Neural progenitor cell (in vitro differentiated cells): ENCODE measurements around the gene CAMSAP3.

Experiments used
- EZH2 ChIP-seq: fragments of 200-600 bp; sonication (generic); IDR thresholded peaks from 2 replicates; pipeline ENCODE4 v1.6.1; 2017; ENCODE audit warnings: antibody characterized with exemption, mild to moderate bottlenecking, moderate library complexity
- EZH2phosphoT487 ChIP-seq: fragments of 200-600 bp; sonication (generic); IDR thresholded peaks from 2 replicates; pipeline ENCODE4 v1.6.1; 2017; ENCODE audit warnings: antibody characterized with exemption
- TF ChIP-seq, protein P1 (sequence below): fragments of 200-600 bp; sonication (generic); IDR thresholded peaks from 2 replicates; pipeline ENCODE4 v1.5.1; 2017; ENCODE audit warnings: antibody characterized with exemption, mild to moderate bottlenecking

DNA sequence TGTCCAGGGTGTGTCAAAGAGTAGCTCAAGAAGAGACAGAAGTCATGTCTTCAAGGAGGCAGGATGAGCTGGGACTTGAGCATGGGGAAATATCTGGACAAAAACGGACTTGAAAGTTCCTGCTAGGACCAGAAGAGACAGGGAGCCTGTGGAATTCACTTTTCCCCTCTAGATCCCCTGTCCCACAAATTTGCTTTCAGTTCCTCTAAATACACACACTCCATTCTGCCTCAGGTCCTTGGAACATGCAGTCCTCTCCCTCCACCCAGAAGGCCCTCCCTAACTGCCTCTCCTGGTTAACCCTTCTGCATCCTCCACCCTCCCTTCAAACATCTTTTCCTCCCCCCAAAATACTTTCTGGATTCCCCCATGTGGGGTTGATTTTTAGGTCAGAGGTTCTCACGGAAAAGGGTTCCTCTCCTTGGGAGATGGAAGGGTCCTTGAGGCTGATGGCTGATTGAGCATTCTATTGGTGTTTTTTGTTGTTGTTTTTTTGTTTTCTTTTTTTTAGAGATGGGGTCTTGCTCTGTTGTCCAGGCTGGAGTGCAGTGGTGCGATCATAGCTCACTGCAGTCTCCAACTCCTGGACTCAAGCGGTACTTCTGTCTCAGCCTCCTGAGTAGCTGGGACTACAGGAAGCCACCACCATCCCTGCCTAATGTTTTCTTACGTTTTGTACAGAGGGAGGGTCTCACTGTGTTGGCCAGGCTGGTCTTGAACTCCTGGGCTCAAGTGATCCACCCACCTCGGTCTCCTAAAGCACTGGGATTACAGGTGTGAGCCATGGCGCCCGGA, 66.3 kb downstream of the CAMSAP3 start:
- TF ChIP-seq, protein P1, sequence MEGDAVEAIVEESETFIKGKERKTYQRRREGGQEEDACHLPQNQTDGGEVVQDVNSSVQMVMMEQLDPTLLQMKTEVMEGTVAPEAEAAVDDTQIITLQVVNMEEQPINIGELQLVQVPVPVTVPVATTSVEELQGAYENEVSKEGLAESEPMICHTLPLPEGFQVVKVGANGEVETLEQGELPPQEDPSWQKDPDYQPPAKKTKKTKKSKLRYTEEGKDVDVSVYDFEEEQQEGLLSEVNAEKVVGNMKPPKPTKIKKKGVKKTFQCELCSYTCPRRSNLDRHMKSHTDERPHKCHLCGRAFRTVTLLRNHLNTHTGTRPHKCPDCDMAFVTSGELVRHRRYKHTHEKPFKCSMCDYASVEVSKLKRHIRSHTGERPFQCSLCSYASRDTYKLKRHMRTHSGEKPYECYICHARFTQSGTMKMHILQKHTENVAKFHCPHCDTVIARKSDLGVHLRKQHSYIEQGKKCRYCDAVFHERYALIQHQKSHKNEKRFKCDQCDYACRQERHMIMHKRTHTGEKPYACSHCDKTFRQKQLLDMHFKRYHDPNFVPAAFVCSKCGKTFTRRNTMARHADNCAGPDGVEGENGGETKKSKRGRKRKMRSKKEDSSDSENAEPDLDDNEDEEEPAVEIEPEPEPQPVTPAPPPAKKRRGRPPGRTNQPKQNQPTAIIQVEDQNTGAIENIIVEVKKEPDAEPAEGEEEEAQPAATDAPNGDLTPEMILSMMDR: no peak
- TF ChIP-seq EZH2: no peak
- TF ChIP-seq EZH2phosphoT487: no peak
